Calu3 (cell line): ENCODE results near the gene PPP1R11. TPM values are rescaled to one million over a fixed set of nuclear protein-coding genes. Genes with fewer than 3 reads are reported as not detected.

Source experiments
- BruUV-seq: library from RNA; stranded (reverse); fragments of 400-500 nt; replicated peaks from 2 replicates; lab custom pipeline; 2021; lab: Mats Ljungman, UMichigan
- CTCF ChIA-PET: fragments of 300-600 bp; sonication (Branson Sonifier 250); formaldehyde crosslinking; loops from one replicate; lab custom pipeline; 2022; ENCODE audit warnings: antibody characterized with exemption; lab: Charles Lee
- DNase-seq: peaks from one replicate; pipeline ENCODE4 v3.0.0; 2022
- H3K27ac Mint-ChIP-seq: one replicate; pipeline ENCODE4 v1.8.0; 2022; ENCODE audit warnings: mixed read lengths; ENCODE audit not compliant: unreplicated experiment
- H3K27me3 Mint-ChIP-seq: one replicate; pipeline ENCODE4 v1.8.0; 2022; ENCODE audit warnings: mixed read lengths; ENCODE audit not compliant: unreplicated experiment
- H3K36me3 Mint-ChIP-seq: one replicate; pipeline ENCODE4 v1.8.0; 2022; ENCODE audit warnings: mild to moderate bottlenecking, moderate library complexity, mixed read lengths; ENCODE audit not compliant: insufficient read depth, unreplicated experiment
- H3K4me1 Mint-ChIP-seq: one replicate; pipeline ENCODE4 v1.8.0; 2022; ENCODE audit warnings: mild to moderate bottlenecking, low read depth, mixed read lengths; ENCODE audit not compliant: unreplicated experiment
- H3K4me3 Mint-ChIP-seq: one replicate; pipeline ENCODE4 v1.8.0; 2022; ENCODE audit warnings: mild to moderate bottlenecking, low read depth, moderate library complexity, mixed read lengths; ENCODE audit not compliant: unreplicated experiment
- H3K9me3 Mint-ChIP-seq: one replicate; pipeline ENCODE4 v1.8.0; 2022; ENCODE audit warnings: low read depth, mixed read lengths; ENCODE audit not compliant: unreplicated experiment
- intact Hi-C: fragments of 100-400 bp; cut with micrococcal nuclease; formaldehyde crosslinking; loops from one replicate; pipeline ENCODE4 v1.10.0; 2022; ENCODE audit not compliant: unreplicated experiment
- total RNA-seq: library from RNA; stranded (reverse); gene quantifications from 2 replicates; pipeline ENCODE4 v1.2.3, GENCODE V29; 2022
- TF ChIP-seq, protein P1 (sequence below): fragments of 200-600 bp; IDR thresholded peaks from one replicate; pipeline ENCODE4 v1.8.0; 2022; ENCODE audit warnings: antibody characterized with exemption; ENCODE audit not compliant: unreplicated experiment

The PPP1R11 gene
- total RNA-seq, 1 experiment from 2014 or later = 72.8 TPM

DNA sequence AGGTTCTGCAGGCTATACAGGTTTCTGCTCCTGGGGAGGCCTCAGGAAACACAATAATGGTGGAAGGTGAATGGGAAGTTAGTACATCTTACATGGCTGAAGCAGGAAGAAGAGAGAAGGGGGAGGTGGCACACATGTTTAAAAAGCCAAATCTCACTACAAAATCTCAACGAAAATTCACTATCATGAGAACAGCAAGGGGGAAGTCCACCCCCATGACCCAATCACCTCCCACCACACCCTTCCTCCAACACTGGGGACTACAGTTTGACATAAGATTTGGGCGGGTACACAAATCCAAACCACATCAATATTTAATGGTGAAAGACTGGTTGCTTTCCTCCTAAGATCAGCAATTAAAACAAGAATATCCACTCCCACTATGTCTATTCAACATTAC lies 19.8 kb upstream of the PPP1R11 start:
- CTCF ChIA-PET = interaction anchor here (0.9 kb wide), 1 partner anchor 121 kb away, joined by 3 read pairs; no protein-coding TSS in a partner anchor
- H3K4me1 Mint-ChIP-seq = peaks cover 30% of the 10 kb centered on the region
- no peak overlapping the region for H3K4me3 Mint-ChIP-seq
- H3K27me3 Mint-ChIP-seq = no peaks in the 10 kb centered on the region
- no peak for DNase-seq
- intact Hi-C loops = no loop called here
- no TSS peak for BruUV-seq
- no peak overlapping the region for H3K27ac Mint-ChIP-seq
- TF ChIP-seq, protein P1, sequence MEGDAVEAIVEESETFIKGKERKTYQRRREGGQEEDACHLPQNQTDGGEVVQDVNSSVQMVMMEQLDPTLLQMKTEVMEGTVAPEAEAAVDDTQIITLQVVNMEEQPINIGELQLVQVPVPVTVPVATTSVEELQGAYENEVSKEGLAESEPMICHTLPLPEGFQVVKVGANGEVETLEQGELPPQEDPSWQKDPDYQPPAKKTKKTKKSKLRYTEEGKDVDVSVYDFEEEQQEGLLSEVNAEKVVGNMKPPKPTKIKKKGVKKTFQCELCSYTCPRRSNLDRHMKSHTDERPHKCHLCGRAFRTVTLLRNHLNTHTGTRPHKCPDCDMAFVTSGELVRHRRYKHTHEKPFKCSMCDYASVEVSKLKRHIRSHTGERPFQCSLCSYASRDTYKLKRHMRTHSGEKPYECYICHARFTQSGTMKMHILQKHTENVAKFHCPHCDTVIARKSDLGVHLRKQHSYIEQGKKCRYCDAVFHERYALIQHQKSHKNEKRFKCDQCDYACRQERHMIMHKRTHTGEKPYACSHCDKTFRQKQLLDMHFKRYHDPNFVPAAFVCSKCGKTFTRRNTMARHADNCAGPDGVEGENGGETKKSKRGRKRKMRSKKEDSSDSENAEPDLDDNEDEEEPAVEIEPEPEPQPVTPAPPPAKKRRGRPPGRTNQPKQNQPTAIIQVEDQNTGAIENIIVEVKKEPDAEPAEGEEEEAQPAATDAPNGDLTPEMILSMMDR = no peak
- no peaks in the 10 kb centered on the region for H3K9me3 Mint-ChIP-seq
- H3K36me3 Mint-ChIP-seq = peaks cover 6% of the 10 kb centered on the region

- no TSS peak for BruUV-seq
- CTCF ChIA-PET = no interaction called here
- DNase-seq = no peak
Measured at GRCh38 chr6:30053682-30054081, 13.3 kb upstream of the PPP1R11 start.

DNA sequence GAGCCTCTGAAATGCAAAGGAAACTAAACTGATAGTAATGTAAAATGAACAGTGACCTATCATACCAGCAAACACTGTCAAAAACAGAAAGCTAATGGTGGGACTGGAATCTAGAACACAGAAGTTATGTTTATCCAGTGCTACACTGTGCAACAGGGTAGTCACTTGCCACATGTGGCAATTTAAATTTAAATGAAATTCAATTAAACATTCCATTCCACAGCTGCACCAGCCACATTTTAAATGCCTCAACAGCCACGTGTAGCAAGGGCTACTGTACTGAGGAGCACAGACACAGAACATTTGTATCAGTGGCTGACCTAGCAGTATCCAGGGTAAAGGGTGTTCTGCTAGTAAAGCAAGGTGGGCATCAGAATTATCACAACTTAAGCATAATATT lies 11.5 kb upstream of the PPP1R11 start:
- TF ChIP-seq, protein P1 = no peak
- Mint-ChIP-seq H3K36me3 (peaks cover 4% of the 10 kb centered on the region), H3K9me3 (no peaks in the 10 kb centered on the region), H3K4me1 (no peaks in the 10 kb centered on the region), H3K4me3 (no peak overlapping the region), H3K27ac (no peak overlapping the region), H3K27me3 (no peaks in the 10 kb centered on the region)
- BruUV-seq = no TSS peak
- CTCF ChIA-PET = no interaction called here
- intact Hi-C loops = no loop called here
- DNase-seq = no peak

More at GRCh38 chr6:30053682-30054081, 13.3 kb upstream of the PPP1R11 start:
- TF ChIP-seq, protein P1 = no peak
- intact Hi-C loops = no loop called here
- Mint-ChIP-seq H3K4me1 (no peaks in the 10 kb centered on the region), H3K4me3 (no peak overlapping the region), H3K9me3 (no peaks in the 10 kb centered on the region), H3K27ac (no peak overlapping the region), H3K36me3 (peaks cover 6% of the 10 kb centered on the region), H3K27me3 (no peaks in the 10 kb centered on the region)

DNA sequence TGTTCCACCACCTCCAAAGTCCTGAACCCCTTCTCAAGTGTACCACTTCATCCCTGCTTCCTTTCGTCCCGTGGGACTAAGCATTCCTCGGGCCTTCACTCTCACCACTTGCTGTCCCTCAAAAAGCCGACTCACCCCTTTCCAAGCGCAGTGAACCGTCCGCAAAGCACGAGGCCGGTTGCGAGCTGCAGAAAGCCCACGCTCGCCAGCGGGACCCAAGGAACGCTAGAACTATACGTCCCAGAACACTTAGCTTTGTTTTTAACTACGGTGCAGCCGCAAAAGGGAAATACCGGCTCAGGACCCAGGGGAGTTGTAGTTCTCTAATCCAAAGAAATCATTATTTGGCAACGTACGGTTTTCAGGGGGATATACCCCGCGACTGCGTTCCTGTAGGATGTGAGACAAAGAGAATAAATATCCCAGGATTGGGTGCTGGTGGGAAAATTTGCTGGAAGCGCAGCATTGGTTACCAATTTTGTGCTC lies 6.3 kb upstream of the PPP1R11 start:
- H3K4me1 Mint-ChIP-seq = peaks cover 9% of the 10 kb centered on the region
- TF ChIP-seq, protein P1 = no peak
- no peaks in the 10 kb centered on the region for H3K27me3 Mint-ChIP-seq
- H3K27ac Mint-ChIP-seq = peak overlapping the region; percentile 87
- peak overlapping the region; percentile 96 for H3K4me3 Mint-ChIP-seq
- intact Hi-C loops = no loop called here
- H3K36me3 Mint-ChIP-seq = peaks cover 20% of the 10 kb centered on the region
- BruUV-seq = TSS peak; percentile 83
- CTCF ChIA-PET = interaction anchor here (0.6 to 1.7 kb wide), 8 partner anchors 31 to 386 kb away, joined by 3 to 4 read pairs (median 3); partner anchors contain the start of gene TRIM40
- DNase-seq = peak; percentile 23
- no peaks in the 10 kb centered on the region for H3K9me3 Mint-ChIP-seq
